ENCODE results near the gene DISP2.

DNA sequence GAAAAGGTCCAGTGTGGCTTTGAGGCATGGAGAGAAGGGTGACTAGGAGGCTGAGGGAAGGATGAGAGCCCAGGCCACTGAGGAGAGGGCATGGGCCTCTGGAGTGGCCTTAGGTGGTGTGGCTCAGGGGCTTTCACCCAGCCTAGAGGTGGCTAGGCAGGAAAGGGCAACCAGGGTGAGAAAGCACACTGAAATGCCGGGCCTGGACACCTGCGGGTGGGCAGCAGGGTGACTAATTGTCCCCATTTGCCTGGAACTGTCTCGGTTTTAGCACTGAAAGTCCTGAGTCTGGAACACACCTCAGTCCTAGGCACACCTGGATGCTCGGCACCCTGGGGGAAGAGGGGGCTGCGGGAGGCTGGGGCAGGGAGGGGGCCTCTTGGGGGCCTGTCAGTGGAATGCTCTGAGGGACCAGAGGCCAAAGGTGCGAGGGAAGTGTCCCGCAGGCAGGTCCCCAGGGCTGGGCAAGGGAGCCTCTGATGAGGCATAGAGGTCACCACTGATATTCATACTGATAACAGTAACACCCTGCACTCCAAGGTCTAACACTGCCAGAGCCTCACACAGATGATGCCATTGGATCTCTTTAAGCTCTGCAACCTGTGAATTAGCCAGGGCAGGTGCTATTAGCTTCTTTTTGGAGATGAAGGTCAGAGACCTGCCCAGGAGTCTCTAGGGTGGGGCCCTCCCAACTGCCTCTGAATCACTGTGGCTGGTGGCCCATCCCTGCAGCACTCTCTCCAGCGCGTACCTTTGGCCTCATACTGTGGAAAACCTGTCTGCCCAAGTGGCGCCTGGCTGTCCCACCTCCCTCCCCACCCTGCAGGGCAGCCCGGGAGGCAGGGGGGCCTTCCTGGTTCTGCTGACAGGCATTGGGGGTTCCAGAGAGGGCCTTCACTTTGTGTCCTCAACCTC lies 10.2 kb upstream of the DISP2 start:
- TF ChIP-seq, protein P1, sequence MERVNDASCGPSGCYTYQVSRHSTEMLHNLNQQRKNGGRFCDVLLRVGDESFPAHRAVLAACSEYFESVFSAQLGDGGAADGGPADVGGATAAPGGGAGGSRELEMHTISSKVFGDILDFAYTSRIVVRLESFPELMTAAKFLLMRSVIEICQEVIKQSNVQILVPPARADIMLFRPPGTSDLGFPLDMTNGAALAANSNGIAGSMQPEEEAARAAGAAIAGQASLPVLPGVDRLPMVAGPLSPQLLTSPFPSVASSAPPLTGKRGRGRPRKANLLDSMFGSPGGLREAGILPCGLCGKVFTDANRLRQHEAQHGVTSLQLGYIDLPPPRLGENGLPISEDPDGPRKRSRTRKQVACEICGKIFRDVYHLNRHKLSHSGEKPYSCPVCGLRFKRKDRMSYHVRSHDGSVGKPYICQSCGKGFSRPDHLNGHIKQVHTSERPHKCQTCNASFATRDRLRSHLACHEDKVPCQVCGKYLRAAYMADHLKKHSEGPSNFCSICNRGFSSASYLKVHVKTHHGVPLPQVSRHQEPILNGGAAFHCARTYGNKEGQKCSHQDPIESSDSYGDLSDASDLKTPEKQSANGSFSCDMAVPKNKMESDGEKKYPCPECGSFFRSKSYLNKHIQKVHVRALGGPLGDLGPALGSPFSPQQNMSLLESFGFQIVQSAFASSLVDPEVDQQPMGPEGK (CRISPR knock-in tag; IDR thresholded peaks at IDR 0.05; ENCODE audit: borderline replicate concordance) = no peak
- TF ChIP-seq SNAI2 (CRISPR knock-in tag; IDR thresholded peaks at IDR 0.05) (no peak), BACH2 (CRISPR knock-in tag; IDR thresholded peaks at IDR 0.05; ENCODE audit: borderline replicate concordance) (no peak), ZFP3 (CRISPR knock-in tag; IDR thresholded peaks at IDR 0.05) (no peak), GLIS3 (CRISPR knock-in tag; IDR thresholded peaks at IDR 0.05) (no peak), ZNF565 (CRISPR knock-in tag; conservative IDR thresholded peaks at IDR 0.05; ENCODE audit: low read depth) (no peak)
- TF ChIP-seq, protein P2, sequence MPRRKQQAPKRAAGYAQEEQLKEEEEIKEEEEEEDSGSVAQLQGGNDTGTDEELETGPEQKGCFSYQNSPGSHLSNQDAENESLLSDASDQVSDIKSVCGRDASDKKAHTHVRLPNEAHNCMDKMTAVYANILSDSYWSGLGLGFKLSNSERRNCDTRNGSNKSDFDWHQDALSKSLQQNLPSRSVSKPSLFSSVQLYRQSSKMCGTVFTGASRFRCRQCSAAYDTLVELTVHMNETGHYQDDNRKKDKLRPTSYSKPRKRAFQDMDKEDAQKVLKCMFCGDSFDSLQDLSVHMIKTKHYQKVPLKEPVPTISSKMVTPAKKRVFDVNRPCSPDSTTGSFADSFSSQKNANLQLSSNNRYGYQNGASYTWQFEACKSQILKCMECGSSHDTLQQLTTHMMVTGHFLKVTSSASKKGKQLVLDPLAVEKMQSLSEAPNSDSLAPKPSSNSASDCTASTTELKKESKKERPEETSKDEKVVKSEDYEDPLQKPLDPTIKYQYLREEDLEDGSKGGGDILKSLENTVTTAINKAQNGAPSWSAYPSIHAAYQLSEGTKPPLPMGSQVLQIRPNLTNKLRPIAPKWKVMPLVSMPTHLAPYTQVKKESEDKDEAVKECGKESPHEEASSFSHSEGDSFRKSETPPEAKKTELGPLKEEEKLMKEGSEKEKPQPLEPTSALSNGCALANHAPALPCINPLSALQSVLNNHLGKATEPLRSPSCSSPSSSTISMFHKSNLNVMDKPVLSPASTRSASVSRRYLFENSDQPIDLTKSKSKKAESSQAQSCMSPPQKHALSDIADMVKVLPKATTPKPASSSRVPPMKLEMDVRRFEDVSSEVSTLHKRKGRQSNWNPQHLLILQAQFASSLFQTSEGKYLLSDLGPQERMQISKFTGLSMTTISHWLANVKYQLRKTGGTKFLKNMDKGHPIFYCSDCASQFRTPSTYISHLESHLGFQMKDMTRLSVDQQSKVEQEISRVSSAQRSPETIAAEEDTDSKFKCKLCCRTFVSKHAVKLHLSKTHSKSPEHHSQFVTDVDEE (CRISPR knock-in tag; IDR thresholded peaks at IDR 0.05) = no peak

Measured in SK-N-SH treated with all-trans-retinoic acid at 6 μM for 48 hours (cell line).